ENCODE measurements around the gene MRAS. TPM values are rescaled to one million over a fixed set of nuclear protein-coding genes. Genes with fewer than 3 reads are reported as not detected.

Gene MRAS
- polyA plus RNA-seq, 1 donor from 2014 or later: 52.8 TPM

- H3K9me3 ChIP-seq (ENCODE audit: low read length): no peaks in the 10 kb centered on the region
- no peaks in the 10 kb centered on the region for H3F3A ChIP-seq (ENCODE audit: insufficient read depth, low read length, poor library complexity, severe bottlenecking)
- peaks cover 6% of the 10 kb centered on the region for H3K36me3 ChIP-seq (ENCODE audit: insufficient read depth, low read length)
- H3K4me3 ChIP-seq (ENCODE audit: low read length): no peak overlapping the region
- H3K4me2 ChIP-seq (ENCODE audit: low read length): no peak overlapping the region
- H3K79me2 ChIP-seq (replicated peaks; ENCODE audit: insufficient read depth, low read length): no peaks in the 10 kb centered on the region
- TF ChIP-seq RAD21 (conservative IDR thresholded peaks at IDR 0.05) (no peak), REST (IDR thresholded peaks at IDR 0.05; ENCODE audit: borderline replicate concordance) (no peak), EZH2 (IDR thresholded peaks at IDR 0.05; ENCODE audit: borderline replicate concordance, insufficient read depth, low read length, poor library complexity, severe bottlenecking) (no peak), TAF1 (IDR thresholded peaks at IDR 0.05; ENCODE audit: low read depth) (no peak), SMC3 (conservative IDR thresholded peaks at IDR 0.05; ENCODE audit: poor library complexity) (no peak), EP300 (conservative IDR thresholded peaks at IDR 0.05; ENCODE audit: poor library complexity, severe bottlenecking) (no peak), MXI1 (conservative IDR thresholded peaks at IDR 0.05; ENCODE audit: poor library complexity, severe bottlenecking) (no peak), CTCF (IDR thresholded peaks at IDR 0.05; ENCODE audit: poor library complexity, severe bottlenecking) (no peak), POLR2AphosphoS5 (IDR thresholded peaks at IDR 0.05) (no peak)
- H3K9ac ChIP-seq (ENCODE audit: low read length): no peak overlapping the region
- H2AFZ ChIP-seq (ENCODE audit: low read depth, low read length): no peak overlapping the region
- no peaks in the 10 kb centered on the region for H4K20me1 ChIP-seq (ENCODE audit: insufficient read depth)
- no peak overlapping the region for H3K27ac ChIP-seq (ENCODE audit: low read length)
- H3K27me3 ChIP-seq (ENCODE audit: insufficient read depth, low read depth, low read length): no peaks in the 10 kb centered on the region
- no peaks in the 10 kb centered on the region for H3K9me2 ChIP-seq (ENCODE audit: insufficient read depth, low read length)
These were observed 30.6 kb downstream of the MRAS start for GRCh38 chr3:138378990-138379389.

- TF ChIP-seq REST (IDR thresholded peaks at IDR 0.05; ENCODE audit: borderline replicate concordance) (no peak), TAF1 (IDR thresholded peaks at IDR 0.05; ENCODE audit: low read depth) (no peak), EP300 (conservative IDR thresholded peaks at IDR 0.05; ENCODE audit: poor library complexity, severe bottlenecking) (no peak), MXI1 (conservative IDR thresholded peaks at IDR 0.05; ENCODE audit: poor library complexity, severe bottlenecking) (no peak), RAD21 (conservative IDR thresholded peaks at IDR 0.05) (no peak), SMC3 (conservative IDR thresholded peaks at IDR 0.05; ENCODE audit: poor library complexity) (no peak), EZH2 (IDR thresholded peaks at IDR 0.05; ENCODE audit: borderline replicate concordance, insufficient read depth, low read length, poor library complexity, severe bottlenecking) (no peak), POLR2AphosphoS5 (IDR thresholded peaks at IDR 0.05) (no peak), CTCF (IDR thresholded peaks at IDR 0.05; ENCODE audit: poor library complexity, severe bottlenecking) (no peak)
- Histone ChIP-seq H3K9ac (ENCODE audit: low read length) (no peak overlapping the region), H3F3A (ENCODE audit: insufficient read depth, low read length, poor library complexity, severe bottlenecking) (no peaks in the 10 kb centered on the region), H3K4me3 (ENCODE audit: low read length) (no peak overlapping the region), H4K20me1 (ENCODE audit: insufficient read depth) (no peaks in the 10 kb centered on the region), H3K36me3 (ENCODE audit: insufficient read depth, low read length) (no peaks in the 10 kb centered on the region), H3K9me3 (ENCODE audit: low read length) (no peaks in the 10 kb centered on the region), H2AFZ (ENCODE audit: low read depth, low read length) (no peak overlapping the region), H3K27ac (ENCODE audit: low read length) (no peak overlapping the region), H3K79me2 (replicated peaks; ENCODE audit: insufficient read depth, low read length) (no peaks in the 10 kb centered on the region), H3K9me2 (ENCODE audit: insufficient read depth, low read length) (no peaks in the 10 kb centered on the region), H3K27me3 (ENCODE audit: insufficient read depth, low read depth, low read length) (no peaks in the 10 kb centered on the region), H3K4me2 (ENCODE audit: low read length) (no peak overlapping the region)
These were observed 33.1 kb downstream of the MRAS start for GRCh38 chr3:138381413-138381901.
